HepG2 (cell line): Measurements from ENCODE around the gene FAM221B. TPM values are rescaled to one million over a fixed set of nuclear protein-coding genes. Genes with fewer than 3 reads are reported as not detected.

Experiments
- BRD4 ChIP-seq: sonication (generic); formaldehyde crosslinking; IDR thresholded peaks from 2 replicates; pipeline ENCODE4 v1.4.0; 2020; ENCODE audit warnings: missing genetic modification reagents
- FOXK2 ChIP-seq: fragments of 450-650 bp; IDR thresholded peaks from 2 replicates; pipeline ENCODE4 v1.6.1; 2016
- GPN1 ChIP-seq: sonication (generic); formaldehyde crosslinking; IDR thresholded peaks from 2 replicates; pipeline ENCODE4 v1.5.1; 2020; ENCODE audit warnings: missing genetic modification reagents, borderline replicate concordance
- HOXA3 ChIP-seq: sonication (generic); formaldehyde crosslinking; IDR thresholded peaks from 2 replicates; pipeline ENCODE4 v1.5.0; 2020; ENCODE audit warnings: missing genetic modification reagents
- IRF9 ChIP-seq: sonication (generic); formaldehyde crosslinking; IDR thresholded peaks from 2 replicates; pipeline ENCODE4 v1.8.0; 2022; ENCODE audit warnings: missing genetic modification reagents, mild to moderate bottlenecking, borderline replicate concordance
- NCOA5 ChIP-seq: sonication (generic); formaldehyde crosslinking; IDR thresholded peaks from 2 replicates; pipeline ENCODE4 v1.4.0; 2020; ENCODE audit warnings: missing genetic modification reagents
- NFIC ChIP-seq: IDR thresholded peaks from 2 replicates; pipeline ENCODE4 v1.6.1; 2012; ENCODE audit warnings: mild to moderate bottlenecking, low read length, inconsistent platforms
- PHF8 ChIP-seq: sonication (generic); formaldehyde crosslinking; IDR thresholded peaks from 2 replicates; pipeline ENCODE4 v1.5.0; 2020; ENCODE audit warnings: missing genetic modification reagents
- SKIL ChIP-seq: sonication (generic); formaldehyde crosslinking; IDR thresholded peaks from 2 replicates; pipeline ENCODE4 v1.8.0; 2022; ENCODE audit warnings: missing genetic modification reagents, mild to moderate bottlenecking, moderate library complexity, borderline replicate concordance
- SP1 ChIP-seq, 2 experiments: fragments of 450-650 bp in 1 of 2; sonication (generic) in 1 of 2; formaldehyde crosslinking in 1 of 2; IDR thresholded peaks; 2 replicates each; pipeline versions ENCODE4 v1.4.0 to v1.6.1; 2016 to 2020; ENCODE audit warnings: missing genetic modification reagents in 1 of 2
- ZNF784 ChIP-seq: sonication (generic); formaldehyde crosslinking; IDR thresholded peaks from 2 replicates; pipeline ENCODE4 v1.5.1; 2020; ENCODE audit warnings: missing genetic modification reagents, mild to moderate bottlenecking, borderline replicate concordance
- ZZZ3 ChIP-seq: sonication (generic); formaldehyde crosslinking; IDR thresholded peaks from 2 replicates; pipeline ENCODE4 v1.4.0; 2020; ENCODE audit warnings: missing genetic modification reagents, mild to moderate bottlenecking, borderline replicate concordance
- polyA plus RNA-seq, 8 experiments: library from polyadenylated mRNA; depleted of rRNA in 3 of 8; stranded (reverse) in 7 of 8; unstranded in 1 of 8; fragments of >200 nt; fragmentation: Illumina TruSeq in 4 of 8; extraction: Trizol in 4 of 8; gene quantifications; 2 replicates each; pipeline versions ENCODE4 v1.2.1 to v1.2.3, GENCODE V29; 2011 to 2016; ENCODE audit warnings: low read depth in 4 of 8, missing spikeins in 1 of 8, mixed read lengths in 1 of 8; ENCODE audit not compliant: insufficient read depth in 1 of 8
- total RNA-seq, 5 experiments: library from RNA; depleted of rRNA; stranded (reverse); fragments of >200 nt; fragmentation: Illumina TruSeq; extraction: Trizol; gene quantifications; 2 replicates each; pipeline ENCODE4 v1.2.3, GENCODE V29; 2016; ENCODE audit warnings: low read depth in 1 of 5
- TF ChIP-seq, protein P1 (sequence below): sonication (generic); formaldehyde crosslinking; IDR thresholded peaks from 2 replicates; pipeline ENCODE4 v1.4.0; 2020; ENCODE audit warnings: missing genetic modification reagents, borderline replicate concordance
- TF ChIP-seq, protein P2 (sequence below): IDR thresholded peaks from 2 replicates; pipeline ENCODE4 v1.6.1; 2016
- TF ChIP-seq, protein P3 (sequence below): sonication (generic); formaldehyde crosslinking; IDR thresholded peaks from 2 replicates; pipeline ENCODE4 v1.4.0; 2020; ENCODE audit warnings: missing genetic modification reagents
- TF ChIP-seq, protein P4 (sequence below): sonication (generic); formaldehyde crosslinking; IDR thresholded peaks from 2 replicates; pipeline ENCODE4 v1.4.0; 2020; ENCODE audit warnings: missing genetic modification reagents

FAM221B gene
- total and polyA plus RNA-seq, 2 of the 13 experiments (the other 11 are each of a cell fraction or from before 2014, with no cell fraction given) = not detected

DNA sequence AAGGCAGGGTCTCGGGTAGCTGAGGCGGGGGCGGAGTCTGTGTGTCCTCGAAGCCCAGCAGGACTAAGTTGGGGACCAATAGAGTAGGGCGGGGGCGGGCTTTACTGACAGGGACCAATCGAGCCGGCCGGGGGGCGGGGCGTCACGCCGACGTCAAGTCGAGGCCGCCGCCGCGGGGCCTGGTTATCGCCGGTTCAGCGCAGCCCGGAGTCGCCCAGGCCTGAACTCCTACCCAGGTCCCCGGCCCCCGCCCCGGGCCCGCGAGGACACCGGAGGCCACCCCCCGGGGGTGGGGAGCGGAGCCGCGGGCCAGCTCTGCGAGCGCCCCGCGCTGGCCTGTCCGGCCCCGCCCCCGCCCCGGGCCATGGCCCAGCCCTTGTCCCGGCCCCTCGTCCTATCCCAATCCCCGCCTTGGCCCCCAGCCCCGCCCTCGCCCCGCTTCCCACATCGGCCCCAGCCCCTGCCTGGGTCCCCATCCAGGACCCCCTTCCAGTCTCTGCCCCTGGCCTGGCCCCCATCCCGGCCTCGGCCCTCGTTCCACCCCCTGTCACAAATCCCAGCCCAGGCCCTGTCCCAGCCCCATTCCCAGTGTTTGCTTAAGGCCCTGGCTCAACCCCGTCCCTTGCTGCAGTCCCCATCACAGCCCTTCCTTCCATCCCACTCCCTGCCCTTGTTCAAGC is 692 bp upstream of the FAM221B start, which contains the start of gene TMEM8B (continued):
- TF ChIP-seq ZNF784 (no peak), GPN1 (no peak), NFIC (no peak), IRF9 (CRISPR knock-in tag) (peak; percentile 35; the same call in 1 of the 2 replicates), HOXA3 (CRISPR knock-in tag) (peak; percentile 37; the same call in 1 of the 2 replicates), ZZZ3 (no peak), PHF8 (CRISPR knock-in tag) (peak; percentile 65), FOXK2 (no peak), SKIL (CRISPR knock-in tag) (no peak), SP1 (IDR thresholded peaks at IDR 0.05) (no peak), SP1 (CRISPR knock-in tag; IDR thresholded peaks at IDR 0.05) (peak; percentile 72), NCOA5 (CRISPR knock-in tag) (no peak), BRD4 (no peak)
- TF ChIP-seq, protein P1, sequence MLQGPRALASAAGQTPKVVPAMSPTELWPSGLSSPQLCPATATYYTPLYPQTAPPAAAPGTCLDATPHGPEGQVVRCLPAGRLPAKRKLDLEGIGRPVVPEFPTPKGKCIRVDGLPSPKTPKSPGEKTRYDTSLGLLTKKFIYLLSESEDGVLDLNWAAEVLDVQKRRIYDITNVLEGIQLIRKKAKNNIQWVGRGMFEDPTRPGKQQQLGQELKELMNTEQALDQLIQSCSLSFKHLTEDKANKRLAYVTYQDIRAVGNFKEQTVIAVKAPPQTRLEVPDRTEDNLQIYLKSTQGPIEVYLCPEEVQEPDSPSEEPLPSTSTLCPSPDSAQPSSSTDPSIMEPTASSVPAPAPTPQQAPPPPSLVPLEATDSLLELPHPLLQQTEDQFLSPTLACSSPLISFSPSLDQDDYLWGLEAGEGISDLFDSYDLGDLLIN (CRISPR knock-in tag) = no peak
- TF ChIP-seq, protein P2, sequence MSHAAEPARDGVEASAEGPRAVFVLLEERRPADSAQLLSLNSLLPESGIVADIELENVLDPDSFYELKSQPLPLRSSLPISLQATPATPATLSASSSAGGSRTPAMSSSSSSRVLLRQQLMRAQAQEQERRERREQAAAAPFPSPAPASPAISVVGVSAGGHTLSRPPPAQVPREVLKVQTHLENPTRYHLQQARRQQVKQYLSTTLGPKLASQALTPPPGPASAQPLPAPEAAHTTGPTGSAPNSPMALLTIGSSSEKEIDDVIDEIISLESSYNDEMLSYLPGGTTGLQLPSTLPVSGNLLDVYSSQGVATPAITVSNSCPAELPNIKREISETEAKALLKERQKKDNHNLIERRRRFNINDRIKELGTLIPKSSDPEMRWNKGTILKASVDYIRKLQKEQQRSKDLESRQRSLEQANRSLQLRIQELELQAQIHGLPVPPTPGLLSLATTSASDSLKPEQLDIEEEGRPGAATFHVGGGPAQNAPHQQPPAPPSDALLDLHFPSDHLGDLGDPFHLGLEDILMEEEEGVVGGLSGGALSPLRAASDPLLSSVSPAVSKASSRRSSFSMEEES (CRISPR knock-in tag) = no peak
- TF ChIP-seq, protein P3, sequence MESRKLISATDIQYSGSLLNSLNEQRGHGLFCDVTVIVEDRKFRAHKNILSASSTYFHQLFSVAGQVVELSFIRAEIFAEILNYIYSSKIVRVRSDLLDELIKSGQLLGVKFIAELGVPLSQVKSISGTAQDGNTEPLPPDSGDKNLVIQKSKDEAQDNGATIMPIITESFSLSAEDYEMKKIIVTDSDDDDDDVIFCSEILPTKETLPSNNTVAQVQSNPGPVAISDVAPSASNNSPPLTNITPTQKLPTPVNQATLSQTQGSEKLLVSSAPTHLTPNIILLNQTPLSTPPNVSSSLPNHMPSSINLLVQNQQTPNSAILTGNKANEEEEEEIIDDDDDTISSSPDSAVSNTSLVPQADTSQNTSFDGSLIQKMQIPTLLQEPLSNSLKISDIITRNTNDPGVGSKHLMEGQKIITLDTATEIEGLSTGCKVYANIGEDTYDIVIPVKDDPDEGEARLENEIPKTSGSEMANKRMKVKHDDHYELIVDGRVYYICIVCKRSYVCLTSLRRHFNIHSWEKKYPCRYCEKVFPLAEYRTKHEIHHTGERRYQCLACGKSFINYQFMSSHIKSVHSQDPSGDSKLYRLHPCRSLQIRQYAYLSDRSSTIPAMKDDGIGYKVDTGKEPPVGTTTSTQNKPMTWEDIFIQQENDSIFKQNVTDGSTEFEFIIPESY (CRISPR knock-in tag) = no peak
- TF ChIP-seq, protein P4, sequence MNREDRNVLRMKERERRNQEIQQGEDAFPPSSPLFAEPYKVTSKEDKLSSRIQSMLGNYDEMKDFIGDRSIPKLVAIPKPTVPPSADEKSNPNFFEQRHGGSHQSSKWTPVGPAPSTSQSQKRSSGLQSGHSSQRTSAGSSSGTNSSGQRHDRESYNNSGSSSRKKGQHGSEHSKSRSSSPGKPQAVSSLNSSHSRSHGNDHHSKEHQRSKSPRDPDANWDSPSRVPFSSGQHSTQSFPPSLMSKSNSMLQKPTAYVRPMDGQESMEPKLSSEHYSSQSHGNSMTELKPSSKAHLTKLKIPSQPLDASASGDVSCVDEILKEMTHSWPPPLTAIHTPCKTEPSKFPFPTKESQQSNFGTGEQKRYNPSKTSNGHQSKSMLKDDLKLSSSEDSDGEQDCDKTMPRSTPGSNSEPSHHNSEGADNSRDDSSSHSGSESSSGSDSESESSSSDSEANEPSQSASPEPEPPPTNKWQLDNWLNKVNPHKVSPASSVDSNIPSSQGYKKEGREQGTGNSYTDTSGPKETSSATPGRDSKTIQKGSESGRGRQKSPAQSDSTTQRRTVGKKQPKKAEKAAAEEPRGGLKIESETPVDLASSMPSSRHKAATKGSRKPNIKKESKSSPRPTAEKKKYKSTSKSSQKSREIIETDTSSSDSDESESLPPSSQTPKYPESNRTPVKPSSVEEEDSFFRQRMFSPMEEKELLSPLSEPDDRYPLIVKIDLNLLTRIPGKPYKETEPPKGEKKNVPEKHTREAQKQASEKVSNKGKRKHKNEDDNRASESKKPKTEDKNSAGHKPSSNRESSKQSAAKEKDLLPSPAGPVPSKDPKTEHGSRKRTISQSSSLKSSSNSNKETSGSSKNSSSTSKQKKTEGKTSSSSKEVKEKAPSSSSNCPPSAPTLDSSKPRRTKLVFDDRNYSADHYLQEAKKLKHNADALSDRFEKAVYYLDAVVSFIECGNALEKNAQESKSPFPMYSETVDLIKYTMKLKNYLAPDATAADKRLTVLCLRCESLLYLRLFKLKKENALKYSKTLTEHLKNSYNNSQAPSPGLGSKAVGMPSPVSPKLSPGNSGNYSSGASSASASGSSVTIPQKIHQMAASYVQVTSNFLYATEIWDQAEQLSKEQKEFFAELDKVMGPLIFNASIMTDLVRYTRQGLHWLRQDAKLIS (CRISPR knock-in tag) = no peak
